CD14-positive monocyte (primary cell): ENCODE results near the gene CAV1. TPM values are rescaled to one million over a fixed set of nuclear protein-coding genes. Genes with fewer than 3 reads are reported as not detected.

Experiments
- DNase-seq, 3 donors: peaks; one replicate each; pipeline ENCODE4 v3.0.0-alpha.2; 2011 to 2022
- H2AFZ ChIP-seq: 2 replicates; pipeline ENCODE4 v1.6.0; 2012; ENCODE audit warnings: mild to moderate bottlenecking, low read depth, low read length, inconsistent platforms; ENCODE audit not compliant: insufficient read depth, poor library complexity, severe bottlenecking
- H3K27ac ChIP-seq, 2 donors: 1 replicate in 1 of 2; 2 replicates in 1 of 2; pipeline ENCODE4 v1.5.1; 2012 to 2013; ENCODE audit warnings: low read length in 2 of 2, control low read depth in 1 of 2, inconsistent platforms in 1 of 2, low read depth in 1 of 2, mild to moderate bottlenecking in 1 of 2
- H3K27me3 ChIP-seq, 2 donors: one replicate each; pipeline versions ENCODE4 v1.6.0 to v1.6.1; 2011 to 2013; ENCODE audit warnings: low read length in 2 of 2; ENCODE audit not compliant: control insufficient read depth in 2 of 2, insufficient read depth in 2 of 2
- H3K36me3 ChIP-seq, 2 donors: replicated peaks in 1 of 2; 1 replicate in 1 of 2; 2 replicates in 1 of 2; pipeline versions ENCODE4 v1.5.1 to v1.6.1; 2012 to 2013; ENCODE audit warnings: low read length in 2 of 2, control low read depth in 1 of 2, inconsistent platforms in 1 of 2, mild to moderate bottlenecking in 1 of 2; ENCODE audit not compliant: insufficient read depth in 2 of 2, control insufficient read depth in 1 of 2
- H3K4me1 ChIP-seq, 2 donors: 1 replicate in 1 of 2; 2 replicates in 1 of 2; pipeline versions ENCODE4 v1.5.1 to v1.6.1; 2012 to 2013; ENCODE audit warnings: low read length in 2 of 2, control low read depth in 1 of 2, inconsistent platforms in 1 of 2, mild to moderate bottlenecking in 1 of 2, moderate library complexity in 1 of 2; ENCODE audit not compliant: insufficient read depth in 2 of 2, control insufficient read depth in 1 of 2
- H3K4me2 ChIP-seq: replicated peaks from 2 replicates; pipeline ENCODE3; 2012; ENCODE audit warnings: low read length, moderate library complexity, mild to moderate bottlenecking; ENCODE audit not compliant: poor library complexity, severe bottlenecking; ENCODE audit errors: extremely low read depth
- H3K4me3 ChIP-seq, 3 experiments: fragments of 200-600 bp in 1 of 3; sonication (generic) in 1 of 3; replicated peaks in 1 of 3; 1 replicate in 2 of 3; 2 replicates in 1 of 3; pipeline ENCODE4 v1.5.1; 2011 to 2013; ENCODE audit warnings: low read length in 3 of 3, mild to moderate bottlenecking in 3 of 3, control low read depth in 2 of 3, low read depth in 2 of 3, inconsistent platforms in 1 of 3, moderate library complexity in 1 of 3
- H3K79me2 ChIP-seq: 2 replicates; pipeline ENCODE4 v1.6.0; 2012; ENCODE audit warnings: mild to moderate bottlenecking, control low read depth, inconsistent platforms, low read length, moderate library complexity; ENCODE audit not compliant: insufficient read depth
- H3K9ac ChIP-seq: 2 replicates; pipeline ENCODE4 v1.6.0; 2017; ENCODE audit warnings: low read length, mild to moderate bottlenecking; ENCODE audit not compliant: insufficient read depth, poor library complexity, severe bottlenecking
- H3K9me3 ChIP-seq, 2 donors: replicated peaks in 1 of 2; 1 replicate in 1 of 2; 2 replicates in 1 of 2; pipeline versions ENCODE4 v1.5.1 to v1.6.1; 2012 to 2013; ENCODE audit warnings: low read length in 2 of 2, control low read depth in 1 of 2; ENCODE audit not compliant: control insufficient read depth in 1 of 2, insufficient read depth in 1 of 2
- H4K20me1 ChIP-seq: 2 replicates; pipeline ENCODE4 v1.6.0; 2012; ENCODE audit warnings: mild to moderate bottlenecking, low read length, control low read depth, moderate library complexity; ENCODE audit not compliant: insufficient read depth
- H3K27ac Mint-ChIP-seq, 7 donors: one replicate each; pipeline ENCODE4 v1.8.0; 2020; ENCODE audit warnings: mild to moderate bottlenecking in 7 of 7, mixed read lengths in 7 of 7, moderate library complexity in 6 of 7, inconsistent platforms in 2 of 7
- H3K27me3 Mint-ChIP-seq, 3 donors: one replicate each; pipeline ENCODE4 v1.8.0; 2021 to 2022; ENCODE audit warnings: low read depth in 3 of 3, mild to moderate bottlenecking in 3 of 3, mixed read lengths in 3 of 3, moderate library complexity in 3 of 3, inconsistent platforms in 1 of 3
- H3K36me3 Mint-ChIP-seq, 2 donors: one replicate each; pipeline ENCODE4 v1.8.0; 2020; ENCODE audit warnings: mixed read lengths in 2 of 2, inconsistent platforms in 1 of 2, mild to moderate bottlenecking in 1 of 2
- H3K4me1 Mint-ChIP-seq: one replicate; pipeline ENCODE4 v1.8.0; 2020; ENCODE audit warnings: mild to moderate bottlenecking, mixed read lengths
- H3K4me3 Mint-ChIP-seq, 2 donors: one replicate each; pipeline ENCODE4 v1.8.0; 2020; ENCODE audit warnings: mild to moderate bottlenecking in 2 of 2, mixed read lengths in 2 of 2, moderate library complexity in 1 of 2
- H3K9me3 Mint-ChIP-seq, 7 donors: one replicate each; pipeline ENCODE4 v1.8.0; 2020 to 2022; ENCODE audit warnings: mixed read lengths in 7 of 7, mild to moderate bottlenecking in 6 of 7, moderate library complexity in 6 of 7, inconsistent platforms in 2 of 7
- WGBS: methylation state at CpG from one replicate; pipeline ENCODE4 v1.1.5; 2013; ENCODE audit warnings: missing lambda C conversion rate; ENCODE audit not compliant: insufficient coverage; 5-methylcytosine and 5-hydroxymethylcytosine counted together
- intact Hi-C, 2 donors: fragments of 100-400 bp; cut with micrococcal nuclease; formaldehyde crosslinking; loops; one replicate each; pipeline versions ENCODE4 v1.15.0 to v1.15.1; 2023
- polyA plus RNA-seq, 3 donors: library from polyadenylated mRNA; depleted of rRNA in 1 of 3; unstranded in 2 of 3; stranded (reverse) in 1 of 3; fragments of 300-500 nt in 2 of 3; fragments of >200 nt in 1 of 3; fragmentation: Illumina TruSeq in 2 of 3; gene quantifications; 1 replicate in 2 of 3; 2 replicates in 1 of 3; pipeline ENCODE4 v1.2.3, GENCODE V29; 2012 to 2021
- TF ChIP-seq, protein P1 (sequence below): fragments of 200-600 bp; IDR thresholded peaks from one replicate; pipeline ENCODE4 v1.8.0; 2022; ENCODE audit warnings: antibody characterized with exemption, mild to moderate bottlenecking

CAV1 gene
- polyA plus RNA-seq, 3 donors = not detected

DNA sequence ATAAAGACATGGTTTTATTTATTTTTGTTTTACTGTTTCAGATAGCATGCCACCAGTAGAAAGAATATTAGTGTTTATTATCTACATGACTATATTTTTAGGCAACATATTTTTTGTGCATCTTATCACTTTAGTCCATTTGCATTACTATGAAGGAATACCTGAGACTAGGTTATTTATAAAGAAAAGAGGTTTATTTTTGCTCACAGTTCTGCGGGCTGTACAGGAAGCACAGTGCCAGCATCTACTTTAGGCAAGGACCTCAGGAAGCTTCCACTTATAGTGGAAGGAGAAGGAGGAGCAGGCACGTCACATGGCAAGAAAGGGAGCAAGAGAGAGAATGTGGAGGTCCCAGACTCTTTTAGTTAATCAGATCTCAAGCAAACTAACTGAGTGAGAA, 19.6 kb upstream of the CAV1 start:
- Histone ChIP-seq H3K9ac (no peak overlapping the region), H2AFZ (no peak overlapping the region), H3K27ac (no peak overlapping the region), H3K4me2 (no peak overlapping the region), H4K20me1 (no peaks in the 10 kb centered on the region), H3K9me3 (peaks cover 0 to 6% of the 10 kb centered on the region in 2 donors), H3K4me3 (no peak overlapping the region), H3K27me3 (peaks cover 25 to 37% of the 10 kb centered on the region in 2 donors), H3K79me2 (no peaks in the 10 kb centered on the region), H3K36me3 (no peaks in the 10 kb centered on the region), H3K4me1 (peaks cover 2 to 3% of the 10 kb centered on the region in 2 donors)
- Mint-ChIP-seq H3K9me3 (peaks cover 0 to 7% (median 1%) of the 10 kb centered on the region in 7 donors), H3K4me3 (no peak overlapping the region), H3K4me1 (peaks cover 6% of the 10 kb centered on the region), H3K27ac (no peak overlapping the region), H3K27me3 (peaks cover 27 to 41% (median 27%) of the 10 kb centered on the region in 3 donors), H3K36me3 (peaks cover 3 to 9% of the 10 kb centered on the region in 2 donors)
- no peak for DNase-seq
- TF ChIP-seq, protein P1, sequence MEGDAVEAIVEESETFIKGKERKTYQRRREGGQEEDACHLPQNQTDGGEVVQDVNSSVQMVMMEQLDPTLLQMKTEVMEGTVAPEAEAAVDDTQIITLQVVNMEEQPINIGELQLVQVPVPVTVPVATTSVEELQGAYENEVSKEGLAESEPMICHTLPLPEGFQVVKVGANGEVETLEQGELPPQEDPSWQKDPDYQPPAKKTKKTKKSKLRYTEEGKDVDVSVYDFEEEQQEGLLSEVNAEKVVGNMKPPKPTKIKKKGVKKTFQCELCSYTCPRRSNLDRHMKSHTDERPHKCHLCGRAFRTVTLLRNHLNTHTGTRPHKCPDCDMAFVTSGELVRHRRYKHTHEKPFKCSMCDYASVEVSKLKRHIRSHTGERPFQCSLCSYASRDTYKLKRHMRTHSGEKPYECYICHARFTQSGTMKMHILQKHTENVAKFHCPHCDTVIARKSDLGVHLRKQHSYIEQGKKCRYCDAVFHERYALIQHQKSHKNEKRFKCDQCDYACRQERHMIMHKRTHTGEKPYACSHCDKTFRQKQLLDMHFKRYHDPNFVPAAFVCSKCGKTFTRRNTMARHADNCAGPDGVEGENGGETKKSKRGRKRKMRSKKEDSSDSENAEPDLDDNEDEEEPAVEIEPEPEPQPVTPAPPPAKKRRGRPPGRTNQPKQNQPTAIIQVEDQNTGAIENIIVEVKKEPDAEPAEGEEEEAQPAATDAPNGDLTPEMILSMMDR = no peak
- WGBS = 100% methylated on average over 1 of the region's 2 CpGs
- intact Hi-C loops = no loop called here

DNA sequence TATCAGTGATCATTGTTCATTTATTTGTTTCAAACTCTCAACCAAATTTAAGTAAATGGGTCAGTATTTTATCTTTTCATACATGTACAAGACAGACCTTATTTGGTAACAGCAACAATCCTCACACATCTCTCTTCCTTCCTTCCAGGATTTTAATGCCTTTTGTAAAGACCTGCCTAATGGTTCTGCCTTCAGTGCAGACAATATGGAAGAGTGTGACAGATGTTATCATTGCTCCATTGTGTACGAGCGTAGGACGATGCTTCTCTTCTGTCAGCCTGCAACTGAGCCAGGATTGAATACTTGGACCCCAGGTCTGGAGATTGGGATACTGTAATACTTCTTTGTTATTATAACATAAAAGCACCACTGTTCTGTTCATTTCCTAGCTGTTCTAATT, 19.0 kb upstream of the CAV1 start:
- Histone ChIP-seq H3K36me3 (no peaks in the 10 kb centered on the region), H3K4me1 (no peaks in the 10 kb centered on the region), H3K27ac (no peak overlapping the region), H3K9ac (no peak overlapping the region), H2AFZ (no peak overlapping the region), H3K79me2 (no peaks in the 10 kb centered on the region), H3K4me2 (no peak overlapping the region), H3K9me3 (peaks cover 0 to under 1% of the 10 kb centered on the region in 2 donors), H3K27me3 (peaks cover 19 to 31% of the 10 kb centered on the region in 2 donors), H3K4me3 (no peak overlapping the region), H4K20me1 (no peaks in the 10 kb centered on the region)
- Mint-ChIP-seq H3K27me3 (peaks cover 22 to 35% (median 22%) of the 10 kb centered on the region in 3 donors), H3K36me3 (peaks cover under 1 to 4% of the 10 kb centered on the region in 2 donors), H3K9me3 (peaks cover 0 to 2% (median 0%) of the 10 kb centered on the region in 7 donors), H3K4me1 (peaks cover 1% of the 10 kb centered on the region), H3K4me3 (no peak overlapping the region), H3K27ac (no peak overlapping the region)
- DNase-seq = no peak
- TF ChIP-seq, protein P1 = no peak
- no CpG with 5 or more reads among the region's 3 CpGs for WGBS
- intact Hi-C loops = no loop called here
